ENCODE measurements around the gene MPRIP.

MPRIP gene

DNA sequence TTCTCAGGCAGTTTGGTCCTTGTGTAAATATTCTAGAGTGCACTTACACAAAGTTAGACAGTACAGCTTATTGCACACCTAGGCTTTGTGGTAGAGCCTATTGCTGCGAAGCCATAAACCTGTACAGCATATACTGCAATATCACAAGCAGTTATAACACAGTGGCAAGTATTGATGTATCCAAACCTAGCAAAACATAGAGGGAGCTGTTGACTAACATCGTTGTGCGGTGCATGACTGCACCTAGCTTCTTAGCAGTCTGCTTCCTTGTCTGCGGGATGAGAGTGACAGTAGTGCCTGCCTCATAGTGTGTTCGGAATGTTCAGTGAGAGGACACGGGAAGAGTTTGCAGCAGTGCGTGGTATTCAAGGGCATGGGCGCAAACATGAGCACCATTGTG is 78.9 kb downstream of the MPRIP start:
- H3K9me3 ChIP-seq, result no peaks in the 10 kb centered on the region
- no peak for TF ChIP-seq Cebpa-rat (IDR thresholded peaks at IDR 0.05)
- no peak overlapping the region for H3K27ac ChIP-seq
- no peak overlapping the region for H3K4me3 ChIP-seq
- H3K27me3 ChIP-seq, result no peaks in the 10 kb centered on the region
- H3K36me3 ChIP-seq, result peaks cover 22% of the 10 kb centered on the region
- peaks cover 99% of the 10 kb centered on the region for H3K4me1 ChIP-seq
- peaks cover 100% of the 10 kb centered on the region for H4K20me1 ChIP-seq
- no peak overlapping the region for H3K9ac ChIP-seq
- peak overlapping the region; percentile 87; the same call in 1 of the 2 replicates for H3K4me2 ChIP-seq

DNA sequence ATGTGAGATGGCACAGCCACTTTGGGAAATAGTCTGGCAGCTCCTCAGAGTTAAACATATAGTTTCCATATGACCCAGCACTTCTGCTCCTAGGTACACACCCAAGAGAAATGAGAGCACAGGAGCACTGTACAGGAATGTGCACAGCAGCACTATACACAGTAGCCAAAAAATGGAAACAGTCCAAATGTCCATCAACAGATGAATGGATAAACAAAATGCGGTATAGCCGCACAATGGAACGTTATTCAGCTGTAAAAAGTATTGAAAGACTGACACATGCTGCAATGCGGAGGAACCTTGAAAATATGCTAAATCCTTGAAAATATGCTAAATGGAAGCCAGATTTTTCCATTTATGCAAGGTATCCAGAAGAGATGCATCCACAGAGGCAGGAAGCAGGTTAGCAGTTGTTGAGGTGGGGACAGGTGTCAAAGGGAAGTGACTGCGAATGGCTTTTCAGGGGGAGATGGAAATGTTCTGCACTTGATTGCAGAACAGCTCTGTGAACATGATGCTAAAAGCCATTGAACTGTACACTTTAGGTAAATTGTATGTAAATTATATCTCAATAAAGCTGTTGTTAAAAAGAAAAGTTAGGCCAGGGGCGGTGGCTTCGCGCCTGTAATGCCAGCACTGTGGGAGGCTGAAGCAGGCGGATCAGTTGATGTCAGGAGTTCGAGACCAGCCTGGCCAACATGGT is 80.7 kb downstream of the MPRIP start:
- Histone ChIP-seq H3K4me1 (peaks cover 99% of the 10 kb centered on the region), H3K9ac (no peak overlapping the region), H3K9me3 (no peaks in the 10 kb centered on the region), H3K4me2 (peak overlapping the region; percentile 11; the same call in 1 of the 2 replicates), H3K27me3 (no peaks in the 10 kb centered on the region), H3K36me3 (peaks cover 25% of the 10 kb centered on the region), H3K27ac (no peak overlapping the region), H3K4me3 (no peak overlapping the region), H4K20me1 (peaks cover 100% of the 10 kb centered on the region)
- TF ChIP-seq Cebpa-rat (IDR thresholded peaks at IDR 0.05), result no peak

DNA sequence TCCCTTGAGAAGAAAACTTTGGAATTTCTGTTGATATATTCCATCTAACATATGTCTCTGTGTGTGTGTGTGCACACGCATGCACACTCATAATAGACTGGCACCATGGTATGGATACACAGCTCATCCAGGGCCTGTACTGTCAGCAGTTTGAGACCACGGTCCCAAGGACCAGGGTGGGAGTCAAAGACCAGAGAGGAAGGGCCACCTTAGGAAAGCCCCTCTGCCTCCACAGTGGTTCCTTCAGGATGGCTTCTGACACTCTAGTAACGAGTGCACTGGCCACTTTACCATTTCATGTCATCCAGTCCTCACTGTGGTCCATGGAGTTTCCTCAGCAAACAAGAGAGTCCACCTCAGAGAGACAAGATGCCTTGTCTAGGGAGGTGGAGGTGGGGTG is 82.1 kb downstream of the MPRIP start:
- Histone ChIP-seq H3K4me1 (peaks cover 99% of the 10 kb centered on the region), H4K20me1 (peaks cover 100% of the 10 kb centered on the region), H3K4me2 (peak overlapping the region; percentile 93), H3K27me3 (no peaks in the 10 kb centered on the region), H3K9me3 (no peaks in the 10 kb centered on the region), H3K9ac (peak overlapping the region; percentile 23), H3K4me3 (no peak overlapping the region), H3K36me3 (peaks cover 39% of the 10 kb centered on the region), H3K27ac (peak overlapping the region; percentile 77)
- no peak for TF ChIP-seq Cebpa-rat (IDR thresholded peaks at IDR 0.05)

GRCh38 chr17:17125136-17126084 is 83.2 kb downstream of the MPRIP start:
- peaks cover 99% of the 10 kb centered on the region for H3K4me1 ChIP-seq
- H3K9me3 ChIP-seq, result no peaks in the 10 kb centered on the region
- H3K9ac ChIP-seq, result peak overlapping the region; percentile 68
- H3K27ac ChIP-seq, result peak overlapping the region; percentile 77
- TF ChIP-seq Cebpa-rat (IDR thresholded peaks at IDR 0.05), result no peak
- H3K4me2 ChIP-seq, result peak overlapping the region; percentile 93
- H4K20me1 ChIP-seq, result peaks cover 100% of the 10 kb centered on the region
- no peaks in the 10 kb centered on the region for H3K27me3 ChIP-seq
- H3K36me3 ChIP-seq, result peaks cover 50% of the 10 kb centered on the region
- peak overlapping the region; percentile 54 for H3K4me3 ChIP-seq

DNA sequence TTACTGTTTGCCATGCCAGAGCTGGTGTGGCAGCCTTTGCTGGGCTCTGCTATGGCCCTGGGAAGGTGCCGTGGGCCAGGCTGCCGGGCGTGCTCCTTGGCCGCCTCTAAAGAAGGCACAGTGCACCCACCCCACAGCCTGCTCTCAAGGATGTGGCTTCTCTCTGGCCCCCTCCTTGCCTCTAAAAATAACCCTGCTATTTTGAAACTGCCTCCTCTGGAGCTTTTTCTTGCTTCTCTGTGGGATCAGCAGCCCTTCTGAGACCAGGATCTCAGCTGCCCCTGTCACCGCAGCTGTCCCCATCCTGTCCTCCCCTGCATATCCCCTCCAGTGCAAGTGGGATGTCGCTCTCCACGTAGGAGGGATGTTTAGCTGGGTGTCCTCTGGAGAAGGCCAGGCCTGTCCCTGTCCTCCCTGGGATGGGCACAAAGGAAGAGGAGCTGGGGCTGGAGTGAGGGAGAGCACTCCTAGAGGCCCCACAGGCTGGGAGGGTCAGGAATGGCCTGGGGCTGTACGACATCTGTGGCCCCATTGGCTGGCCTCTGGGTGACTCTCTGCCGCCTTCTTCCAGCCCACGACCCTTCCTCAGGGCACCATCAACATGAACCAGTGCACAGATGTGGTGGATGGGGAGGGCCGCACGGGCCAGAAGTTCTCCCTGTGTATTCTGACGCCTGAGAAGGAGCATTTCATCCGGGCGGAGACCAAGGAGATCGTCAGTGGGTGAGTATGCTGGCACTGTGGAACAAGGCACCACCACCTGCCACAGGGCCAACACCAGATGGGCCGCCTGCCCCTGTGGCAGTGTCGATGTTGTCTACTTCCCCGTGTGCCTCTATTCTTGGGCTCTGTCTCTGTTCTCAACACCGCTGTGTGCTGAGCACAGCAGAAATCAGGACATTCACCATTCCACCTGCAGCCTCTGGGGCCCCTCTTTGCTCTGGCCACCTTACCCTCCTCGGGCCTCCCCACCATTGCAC is 84.2 kb downstream of the MPRIP start:
- Histone ChIP-seq H3K27me3 (no peaks in the 10 kb centered on the region), H3K4me1 (peaks cover 99% of the 10 kb centered on the region), H3K9ac (peak overlapping the region; percentile 68), H3K9me3 (no peaks in the 10 kb centered on the region), H4K20me1 (peaks cover 100% of the 10 kb centered on the region), H3K4me2 (peak overlapping the region; percentile 93), H3K27ac (peak overlapping the region; percentile 77), H3K4me3 (peak overlapping the region; percentile 54), H3K36me3 (peaks cover 54% of the 10 kb centered on the region)
- TF ChIP-seq Cebpa-rat (IDR thresholded peaks at IDR 0.05), result no peak

GRCh38 chr17:17127156-17127555 is 84.9 kb downstream of the MPRIP start:
- H3K4me3 ChIP-seq, result no peak overlapping the region
- H3K4me2 ChIP-seq, result peak overlapping the region; percentile 93
- peaks cover 100% of the 10 kb centered on the region for H4K20me1 ChIP-seq
- H3K4me1 ChIP-seq, result peaks cover 100% of the 10 kb centered on the region
- H3K9me3 ChIP-seq, result no peaks in the 10 kb centered on the region
- TF ChIP-seq Cebpa-rat (IDR thresholded peaks at IDR 0.05), result no peak
- H3K9ac ChIP-seq, result peak overlapping the region; percentile 32; the same call in 1 of the 2 replicates
- H3K27me3 ChIP-seq, result no peaks in the 10 kb centered on the region
- peaks cover 62% of the 10 kb centered on the region for H3K36me3 ChIP-seq
- peak overlapping the region; percentile 77 for H3K27ac ChIP-seq

DNA sequence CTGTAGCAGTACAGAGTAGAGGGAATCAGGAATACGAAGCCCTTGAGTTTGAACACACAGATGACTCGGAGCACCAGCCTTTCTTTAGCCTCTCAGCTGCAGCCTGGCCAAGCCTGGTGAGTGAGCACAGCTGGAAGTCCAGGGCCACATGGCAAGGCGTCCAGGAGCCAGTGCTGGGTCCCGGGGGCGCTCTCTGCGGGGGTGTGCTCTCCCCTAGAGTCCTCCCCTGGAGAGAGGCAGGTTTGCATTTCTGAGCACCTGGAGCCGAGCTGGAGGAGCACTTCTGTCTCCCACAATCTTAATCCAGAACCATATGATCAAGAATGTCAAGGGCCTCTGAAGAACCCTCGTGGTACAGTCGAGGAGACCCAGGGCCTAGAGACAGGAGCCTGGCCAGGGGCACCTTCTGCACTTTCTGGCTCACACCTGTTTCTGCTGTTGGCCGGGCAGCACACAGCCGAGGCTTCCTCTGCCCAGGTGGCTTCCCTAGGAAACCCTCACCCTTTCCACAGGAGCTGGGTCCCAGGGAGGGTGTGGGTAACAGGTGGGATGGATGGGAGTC is 85.6 kb downstream of the MPRIP start:
- no peaks in the 10 kb centered on the region for H3K27me3 ChIP-seq
- no peak for TF ChIP-seq Cebpa-rat (IDR thresholded peaks at IDR 0.05)

GRCh38 chr17:17128476-17129075 is 86.3 kb downstream of the MPRIP start:
- no peaks in the 10 kb centered on the region for H3K9me3 ChIP-seq
- H3K27ac ChIP-seq, result peak overlapping the region; percentile 77
- H3K4me1 ChIP-seq, result peaks cover 91% of the 10 kb centered on the region
- no peaks in the 10 kb centered on the region for H3K27me3 ChIP-seq
- no peak for TF ChIP-seq Cebpa-rat (IDR thresholded peaks at IDR 0.05)
- peaks cover 76% of the 10 kb centered on the region for H3K36me3 ChIP-seq
- H3K4me2 ChIP-seq, result peak overlapping the region; percentile 93
- no peak overlapping the region for H3K4me3 ChIP-seq
- peaks cover 97% of the 10 kb centered on the region for H4K20me1 ChIP-seq
- peak overlapping the region; percentile 49; the same call in 1 of the 2 replicates for H3K9ac ChIP-seq

More for the DNA sequence above, 85.6 kb downstream of the MPRIP start:
- Histone ChIP-seq H3K27ac (peak overlapping the region; percentile 77), H3K36me3 (peaks cover 68% of the 10 kb centered on the region), H3K9ac (peak overlapping the region; percentile 49; the same call in 1 of the 2 replicates), H3K9me3 (no peaks in the 10 kb centered on the region), H3K4me1 (peaks cover 98% of the 10 kb centered on the region), H4K20me1 (peaks cover 100% of the 10 kb centered on the region), H3K4me3 (no peak overlapping the region), H3K4me2 (peak overlapping the region; percentile 93)

Data from BLaER1 (cell line).